Measurements from ENCODE around the gene ELK3. TPM values are rescaled to one million over a fixed set of nuclear protein-coding genes. Genes with fewer than 3 reads are reported as not detected.

The ELK3 gene
- total and polyA plus RNA-seq, 9 of the 15 experiments (the other 6 are each of a cell fraction or from before 2014, with no cell fraction given), result 1.5 to 5.5 (median 2.9) TPM

DNA sequence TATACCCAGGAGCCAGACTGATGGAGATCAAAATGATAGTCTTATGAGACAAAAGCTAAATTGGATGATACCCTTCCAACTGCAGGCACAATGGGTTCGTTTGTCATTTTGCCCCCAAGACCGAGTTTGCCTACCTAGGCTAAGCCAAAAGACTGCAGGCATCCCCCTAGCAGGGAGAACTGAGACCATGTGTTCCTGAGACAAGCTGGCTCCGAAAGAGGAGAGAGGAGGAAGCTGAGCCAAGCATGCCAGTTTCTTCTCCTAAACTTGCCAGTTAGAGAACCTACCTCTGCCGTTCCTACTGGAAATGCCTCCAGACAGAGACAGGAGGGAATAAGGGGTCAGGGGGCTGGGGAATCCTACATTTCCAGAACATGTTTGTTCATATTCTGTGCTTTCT lies 8.3 kb upstream of the ELK3 start (continued):
- TF ChIP-seq, protein P1, sequence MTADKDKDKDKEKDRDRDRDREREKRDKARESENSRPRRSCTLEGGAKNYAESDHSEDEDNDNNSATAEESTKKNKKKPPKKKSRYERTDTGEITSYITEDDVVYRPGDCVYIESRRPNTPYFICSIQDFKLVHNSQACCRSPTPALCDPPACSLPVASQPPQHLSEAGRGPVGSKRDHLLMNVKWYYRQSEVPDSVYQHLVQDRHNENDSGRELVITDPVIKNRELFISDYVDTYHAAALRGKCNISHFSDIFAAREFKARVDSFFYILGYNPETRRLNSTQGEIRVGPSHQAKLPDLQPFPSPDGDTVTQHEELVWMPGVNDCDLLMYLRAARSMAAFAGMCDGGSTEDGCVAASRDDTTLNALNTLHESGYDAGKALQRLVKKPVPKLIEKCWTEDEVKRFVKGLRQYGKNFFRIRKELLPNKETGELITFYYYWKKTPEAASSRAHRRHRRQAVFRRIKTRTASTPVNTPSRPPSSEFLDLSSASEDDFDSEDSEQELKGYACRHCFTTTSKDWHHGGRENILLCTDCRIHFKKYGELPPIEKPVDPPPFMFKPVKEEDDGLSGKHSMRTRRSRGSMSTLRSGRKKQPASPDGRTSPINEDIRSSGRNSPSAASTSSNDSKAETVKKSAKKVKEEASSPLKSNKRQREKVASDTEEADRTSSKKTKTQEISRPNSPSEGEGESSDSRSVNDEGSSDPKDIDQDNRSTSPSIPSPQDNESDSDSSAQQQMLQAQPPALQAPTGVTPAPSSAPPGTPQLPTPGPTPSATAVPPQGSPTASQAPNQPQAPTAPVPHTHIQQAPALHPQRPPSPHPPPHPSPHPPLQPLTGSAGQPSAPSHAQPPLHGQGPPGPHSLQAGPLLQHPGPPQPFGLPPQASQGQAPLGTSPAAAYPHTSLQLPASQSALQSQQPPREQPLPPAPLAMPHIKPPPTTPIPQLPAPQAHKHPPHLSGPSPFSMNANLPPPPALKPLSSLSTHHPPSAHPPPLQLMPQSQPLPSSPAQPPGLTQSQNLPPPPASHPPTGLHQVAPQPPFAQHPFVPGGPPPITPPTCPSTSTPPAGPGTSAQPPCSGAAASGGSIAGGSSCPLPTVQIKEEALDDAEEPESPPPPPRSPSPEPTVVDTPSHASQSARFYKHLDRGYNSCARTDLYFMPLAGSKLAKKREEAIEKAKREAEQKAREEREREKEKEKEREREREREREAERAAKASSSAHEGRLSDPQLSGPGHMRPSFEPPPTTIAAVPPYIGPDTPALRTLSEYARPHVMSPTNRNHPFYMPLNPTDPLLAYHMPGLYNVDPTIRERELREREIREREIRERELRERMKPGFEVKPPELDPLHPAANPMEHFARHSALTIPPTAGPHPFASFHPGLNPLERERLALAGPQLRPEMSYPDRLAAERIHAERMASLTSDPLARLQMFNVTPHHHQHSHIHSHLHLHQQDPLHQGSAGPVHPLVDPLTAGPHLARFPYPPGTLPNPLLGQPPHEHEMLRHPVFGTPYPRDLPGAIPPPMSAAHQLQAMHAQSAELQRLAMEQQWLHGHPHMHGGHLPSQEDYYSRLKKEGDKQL (CRISPR knock-in tag; IDR thresholded peaks at IDR 0.05; ENCODE audit: borderline replicate concordance), result no peak
- TF ChIP-seq SMAD4 (CRISPR knock-in tag; conservative IDR thresholded peaks at IDR 0.05), result no peak

DNA sequence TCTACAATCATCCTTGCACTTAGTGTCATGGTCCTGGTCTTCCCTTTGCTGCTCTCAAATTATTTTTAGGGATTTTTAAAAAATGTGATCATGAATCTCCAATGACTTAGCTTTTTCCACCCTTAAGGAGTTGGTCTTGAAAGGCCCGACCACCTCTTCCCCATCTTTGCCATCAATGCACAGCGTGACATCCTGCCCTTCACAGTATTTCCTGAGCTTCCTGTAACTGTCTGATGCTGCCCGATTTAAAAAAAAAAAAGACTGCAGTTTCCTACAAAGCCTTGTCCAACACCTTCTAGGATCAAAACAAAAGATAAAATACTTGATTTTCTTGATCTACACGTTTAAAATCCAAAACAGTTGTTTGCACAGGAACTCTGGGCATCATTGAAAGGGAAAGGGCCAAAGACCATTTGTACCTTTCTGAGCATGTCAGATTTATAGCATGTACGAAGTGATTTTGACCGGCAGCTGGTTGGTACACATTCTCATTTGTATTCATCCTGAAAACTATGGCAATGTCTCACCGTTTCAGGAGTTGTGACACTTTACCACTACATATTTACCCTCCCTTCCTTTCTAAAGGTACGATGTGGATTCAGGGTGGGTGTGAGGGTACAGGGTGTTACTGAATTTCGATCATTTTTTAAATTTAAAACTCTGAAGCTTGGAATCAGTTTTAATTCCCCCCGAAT lies 7.4 kb upstream of the ELK3 start:
- Histone ChIP-seq H3K27ac (ENCODE audit: extremely low read depth, low read depth, low read length) (no peak overlapping the region), H2AFZ (ENCODE audit: low read depth, low read length) (no peak overlapping the region), H3K9ac (ENCODE audit: insufficient read depth in 1 of 2, low read depth in 2 of 2, low read length in 2 of 2) (no peak overlapping the region), H3K4me2 (ENCODE audit: insufficient read depth, low read length) (no peak overlapping the region), H3K27me3 (ENCODE audit: control insufficient read depth in 2 of 2, insufficient read depth in 2 of 2, low read length in 2 of 2) (peaks cover 13 to 32% of the 10 kb centered on the region in 2 experiments; a peak in 4 of 5 replicates), H3K9me3 (replicated peaks; ENCODE audit: control insufficient read depth, insufficient read depth, low read depth, low read length) (no peaks in the 10 kb centered on the region), H3K79me2 (ENCODE audit: control insufficient read depth, insufficient read depth, low read length) (no peaks in the 10 kb centered on the region), H3K36me3 (ENCODE audit: control insufficient read depth, insufficient read depth, low read length) (no peaks in the 10 kb centered on the region), H3K9me1 (ENCODE audit: control insufficient read depth, insufficient read depth, low read length) (no peaks in the 10 kb centered on the region), H3K4me3 (no peak overlapping the region), H4K20me1 (replicated peaks; ENCODE audit: control insufficient read depth, insufficient read depth, low read length) (no peaks in the 10 kb centered on the region), H3K4me1 (replicated peaks in 1 of 2; ENCODE audit: control insufficient read depth in 2 of 2, insufficient read depth in 2 of 2, low read length in 2 of 2) (peaks cover 0 to 5% of the 10 kb centered on the region in 2 experiments; a peak in 1 of 5 replicates)
- FAIRE-seq (no peak), DNase-seq (ENCODE audit: extremely low read depth in 1 of 4, low spot score in 3 of 4) (no peak), ATAC-seq (no peak)
- CTCF ChIA-PET (ENCODE audit: low intra/inter-chr PET ratio), result no interaction called here
- WGBS (ENCODE audit: insufficient coverage, low coverage, missing lambda C conversion rate), result 0% methylated on average over 10 of the region's 10 CpGs
- no TSS peak for BruUV-seq (replicated peaks)
- POLR2A ChIA-PET, result interaction anchor here (0.5 kb wide), 1 partner anchor 161 kb away, joined by 3 read pairs; no protein-coding TSS in a partner anchor
- in situ Hi-C loops (cut with MboI), result no loop called here
- intact Hi-C loops (cut with micrococcal nuclease), result no loop called here
- TF ChIP-seq CCAR2 (IDR thresholded peaks at IDR 0.05; ENCODE audit: low read depth, low read length) (no peak), ETV1 (tag; conservative IDR thresholded peaks at IDR 0.05; ENCODE audit: low read depth) (no peak), XRCC3 (IDR thresholded peaks at IDR 0.05) (no peak), ZKSCAN8 (CRISPR knock-in tag; IDR thresholded peaks at IDR 0.05) (no peak), MTA3 (IDR thresholded peaks at IDR 0.05; ENCODE audit: borderline replicate concordance) (no peak), U2AF1 (optimal IDR thresholded peaks at IDR 0.05; ENCODE audit: low read depth, low read length) (no peak), PML (IDR thresholded peaks at IDR 0.05; ENCODE audit: low read length) (no peak)
- TF ChIP-seq, protein P2, sequence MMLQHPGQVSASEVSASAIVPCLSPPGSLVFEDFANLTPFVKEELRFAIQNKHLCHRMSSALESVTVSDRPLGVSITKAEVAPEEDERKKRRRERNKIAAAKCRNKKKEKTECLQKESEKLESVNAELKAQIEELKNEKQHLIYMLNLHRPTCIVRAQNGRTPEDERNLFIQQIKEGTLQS (IDR thresholded peaks at IDR 0.05), result no peak
- TF ChIP-seq, protein P2 (CRISPR knock-in tag; conservative IDR thresholded peaks at IDR 0.05), result no peak
- TF ChIP-seq, protein P3, sequence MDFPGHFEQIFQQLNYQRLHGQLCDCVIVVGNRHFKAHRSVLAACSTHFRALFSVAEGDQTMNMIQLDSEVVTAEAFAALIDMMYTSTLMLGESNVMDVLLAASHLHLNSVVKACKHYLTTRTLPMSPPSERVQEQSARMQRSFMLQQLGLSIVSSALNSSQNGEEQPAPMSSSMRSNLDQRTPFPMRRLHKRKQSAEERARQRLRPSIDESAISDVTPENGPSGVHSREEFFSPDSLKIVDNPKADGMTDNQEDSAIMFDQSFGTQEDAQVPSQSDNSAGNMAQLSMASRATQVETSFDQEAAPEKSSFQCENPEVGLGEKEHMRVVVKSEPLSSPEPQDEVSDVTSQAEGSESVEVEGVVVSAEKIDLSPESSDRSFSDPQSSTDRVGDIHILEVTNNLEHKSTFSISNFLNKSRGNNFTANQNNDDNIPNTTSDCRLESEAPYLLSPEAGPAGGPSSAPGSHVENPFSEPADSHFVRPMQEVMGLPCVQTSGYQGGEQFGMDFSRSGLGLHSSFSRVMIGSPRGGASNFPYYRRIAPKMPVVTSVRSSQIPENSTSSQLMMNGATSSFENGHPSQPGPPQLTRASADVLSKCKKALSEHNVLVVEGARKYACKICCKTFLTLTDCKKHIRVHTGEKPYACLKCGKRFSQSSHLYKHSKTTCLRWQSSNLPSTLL (IDR thresholded peaks at IDR 0.05), result no peak
